ENCODE data around the gene LRP2.

DNA sequence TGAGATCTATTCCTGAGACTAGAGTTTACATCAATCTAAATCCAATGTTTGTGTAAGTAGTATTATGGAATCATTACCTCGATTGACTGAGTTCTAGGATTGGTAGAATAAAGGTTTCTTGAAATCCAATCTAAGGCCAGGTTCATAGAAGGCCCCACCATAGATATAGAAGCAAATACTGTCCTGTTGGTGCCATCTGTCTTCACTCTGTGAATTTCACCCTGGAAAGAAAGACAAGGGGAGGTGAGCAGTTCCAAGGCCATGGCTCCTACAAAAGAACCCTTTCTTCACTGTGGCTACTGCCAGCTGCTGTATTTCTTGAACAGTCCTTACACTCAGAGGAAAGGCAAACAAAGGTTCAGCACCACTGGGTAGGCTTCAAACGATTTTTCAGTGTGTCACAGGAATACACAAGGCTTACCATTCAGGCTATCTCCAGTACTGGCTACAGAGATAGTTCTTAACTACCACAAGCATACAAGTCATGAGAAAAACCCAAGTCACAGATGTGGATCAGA lies 137.0 kb downstream of the LRP2 start:
- no peak for TF ChIP-seq POLR2AphosphoS5 (IDR thresholded peaks at IDR 0.05; ENCODE audit: borderline replicate concordance, low read depth, low read length)
- TF ChIP-seq EZH2 (IDR thresholded peaks at IDR 0.05): no peak

Data from SK-N-MC (cell line).